ENCODE measurements around the gene ANKRD9.
A peak's percentile ranks its signal among the peaks of the same experiment; 100 is the strongest.
"Not testable (repeated sequence)": the region's sequence is repeated elsewhere in the genome, so short reads cannot be mapped to it uniquely, and the experiment has no call there.

The ANKRD9 gene

DNA sequence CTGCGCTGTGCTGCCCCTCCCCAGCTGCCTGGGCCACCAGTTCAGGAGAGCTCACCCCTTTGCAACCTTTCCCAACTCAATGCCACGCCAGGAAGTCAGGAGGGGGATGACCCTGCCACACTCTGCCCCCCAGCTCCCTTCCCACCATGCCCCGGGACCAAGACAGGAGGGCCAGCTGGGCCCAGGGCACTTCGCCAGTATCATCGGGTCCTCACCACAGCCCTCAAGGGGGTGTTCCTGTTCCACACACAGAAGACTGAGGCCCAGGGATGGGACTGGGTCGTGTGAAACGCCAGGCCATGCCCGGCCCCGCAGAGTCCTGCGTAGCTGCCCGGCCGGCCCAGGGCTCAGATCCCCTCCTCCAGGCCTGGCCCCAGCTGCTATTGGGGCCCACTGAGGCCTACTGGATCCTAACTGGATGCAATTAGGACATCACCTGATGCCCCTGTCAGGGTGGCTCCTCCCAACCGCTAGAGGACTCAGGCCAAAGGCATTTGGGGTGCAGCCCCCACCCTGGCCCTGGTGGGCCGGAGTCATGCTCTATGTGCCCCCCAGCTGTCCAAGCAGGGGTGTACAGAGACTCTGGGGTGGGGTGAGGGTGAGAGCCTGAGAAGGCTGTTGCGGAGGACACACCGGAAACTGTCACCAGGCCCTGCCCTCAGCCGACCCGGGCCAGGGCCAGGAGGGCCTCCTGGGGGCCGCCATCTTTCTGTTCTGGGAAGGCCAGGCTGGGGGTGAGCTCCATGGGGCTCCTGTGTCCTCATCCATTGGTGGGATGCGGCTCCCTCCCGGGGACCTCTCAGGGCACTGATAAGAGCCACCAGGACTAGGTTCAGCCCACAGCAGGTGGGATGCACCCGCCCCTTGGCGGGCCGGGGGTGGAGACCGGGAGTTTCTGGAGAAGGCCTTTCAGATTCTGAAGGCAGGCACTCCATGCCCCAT, 29.3 kb upstream of the ANKRD9 start:
- DNase-seq = no peak

DNA sequence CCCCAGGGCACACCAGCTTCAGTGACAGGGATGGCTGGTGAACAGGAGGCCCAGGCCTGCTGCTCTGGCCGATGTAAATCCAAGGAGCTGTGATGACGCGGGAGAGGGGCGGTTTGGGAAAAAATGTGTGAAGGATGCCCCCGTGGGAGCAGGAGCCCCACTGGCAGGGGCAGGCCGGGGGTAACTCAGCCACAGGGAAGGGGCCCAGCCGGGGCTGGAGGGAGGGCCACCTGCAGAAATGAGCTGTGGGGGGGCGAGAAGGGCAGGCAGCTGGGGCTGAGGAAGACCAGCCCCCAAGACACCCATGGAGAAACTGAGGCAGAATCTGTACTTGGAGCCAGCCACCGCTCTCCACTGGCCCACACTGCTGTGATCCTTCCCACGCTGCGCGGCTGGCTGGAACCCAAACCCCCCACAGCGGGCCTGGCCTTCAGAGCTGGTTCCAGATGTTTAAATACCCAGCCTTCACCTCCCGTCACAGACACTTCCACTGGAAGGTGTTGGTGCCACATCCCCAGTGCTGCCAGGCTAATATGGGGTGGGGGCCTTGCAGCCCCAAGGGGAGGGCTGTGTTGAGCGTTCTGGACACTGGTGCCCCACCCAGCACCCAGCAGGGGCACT, 28.5 kb upstream of the ANKRD9 start:
- no peak for DNase-seq

DNA sequence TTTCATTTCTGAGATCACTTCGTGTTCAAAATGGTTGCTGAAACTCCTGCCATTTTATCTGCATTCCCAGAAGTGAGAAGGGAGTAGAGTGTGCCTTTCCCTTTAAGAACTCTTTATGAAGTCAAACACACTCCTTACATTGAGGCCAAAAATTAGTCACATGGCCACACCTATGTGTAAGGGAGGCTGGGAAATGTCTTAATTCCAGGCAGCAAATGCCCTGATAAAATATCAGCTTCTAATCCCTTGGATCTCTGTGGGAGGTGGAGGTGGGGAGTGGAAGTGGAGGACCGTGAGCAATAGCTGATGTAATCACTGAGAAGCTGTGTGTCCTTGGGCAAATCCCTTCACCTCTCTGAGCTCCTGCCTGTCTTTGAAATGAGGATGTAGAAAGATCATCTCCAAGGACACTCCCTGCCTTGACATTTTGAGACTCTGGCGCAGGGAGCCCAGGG, 22.7 kb upstream of the ANKRD9 start:
- no peak for DNase-seq

DNA sequence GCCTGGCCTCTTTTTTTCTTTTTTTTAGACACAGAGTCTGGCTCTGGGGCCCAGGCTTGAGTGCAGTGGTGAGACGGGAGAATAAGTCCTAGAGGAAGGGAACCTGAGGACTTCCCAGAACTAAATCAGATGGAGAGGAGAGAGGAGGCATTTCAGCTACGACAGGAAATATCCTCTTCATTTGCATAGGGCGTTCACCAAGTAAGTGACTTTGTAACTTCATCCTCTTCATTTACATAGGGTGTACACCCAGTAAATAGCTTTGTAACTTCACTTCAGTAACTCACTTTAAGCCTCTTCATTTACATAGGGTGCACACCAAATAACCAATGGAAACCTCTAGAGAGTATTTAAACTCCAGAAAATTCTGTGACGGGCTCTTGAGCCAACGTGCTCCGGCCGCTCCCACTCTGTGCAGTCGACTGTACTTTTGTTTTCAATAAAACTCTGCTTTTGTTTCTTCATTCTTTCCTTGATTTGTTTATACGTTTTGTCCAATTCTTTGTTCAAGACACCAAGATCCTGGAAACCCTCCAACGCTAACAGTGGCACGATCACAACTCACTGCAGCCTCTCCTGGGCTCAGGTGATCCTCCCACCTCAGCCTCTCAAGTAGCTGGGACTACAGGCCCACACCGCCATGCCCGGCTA, 21.4 kb upstream of the ANKRD9 start:
- no peak for DNase-seq

DNA sequence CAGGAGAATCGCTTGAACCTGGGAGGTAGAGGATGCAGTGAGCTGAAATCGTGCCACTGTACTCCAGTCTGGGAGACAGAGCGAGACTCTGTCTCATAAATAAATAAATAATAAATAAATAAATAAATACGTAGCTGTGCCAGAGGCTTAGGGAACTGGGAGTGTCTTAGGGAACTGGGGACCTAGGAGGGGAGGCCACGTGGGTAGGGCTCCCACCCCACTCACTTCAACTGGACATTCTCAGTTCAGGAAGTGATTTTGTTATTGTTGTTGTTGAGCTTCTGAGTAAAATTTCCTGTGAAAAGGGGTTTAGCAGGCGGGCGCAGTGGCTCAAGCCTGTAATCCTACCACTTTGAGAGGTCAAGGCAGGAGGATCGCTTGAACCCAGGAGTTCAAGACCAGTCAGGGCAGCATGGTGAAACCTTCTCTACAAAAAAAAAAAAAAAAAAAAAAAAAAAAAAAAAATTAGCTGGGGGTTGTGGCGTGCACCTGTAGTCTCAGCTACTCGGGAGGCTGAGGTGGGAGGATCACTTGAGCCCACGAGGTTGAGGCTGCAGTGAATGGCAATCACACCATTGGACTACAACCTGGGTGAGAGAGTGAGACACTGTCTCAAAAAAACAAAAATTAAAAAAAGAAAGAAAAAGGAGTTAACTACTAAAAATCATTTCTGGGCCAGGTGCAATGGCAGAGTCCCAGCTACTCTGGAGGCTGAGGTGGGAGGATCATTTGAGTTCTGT, 19.0 kb upstream of the ANKRD9 start:
- no peak for DNase-seq

DNA sequence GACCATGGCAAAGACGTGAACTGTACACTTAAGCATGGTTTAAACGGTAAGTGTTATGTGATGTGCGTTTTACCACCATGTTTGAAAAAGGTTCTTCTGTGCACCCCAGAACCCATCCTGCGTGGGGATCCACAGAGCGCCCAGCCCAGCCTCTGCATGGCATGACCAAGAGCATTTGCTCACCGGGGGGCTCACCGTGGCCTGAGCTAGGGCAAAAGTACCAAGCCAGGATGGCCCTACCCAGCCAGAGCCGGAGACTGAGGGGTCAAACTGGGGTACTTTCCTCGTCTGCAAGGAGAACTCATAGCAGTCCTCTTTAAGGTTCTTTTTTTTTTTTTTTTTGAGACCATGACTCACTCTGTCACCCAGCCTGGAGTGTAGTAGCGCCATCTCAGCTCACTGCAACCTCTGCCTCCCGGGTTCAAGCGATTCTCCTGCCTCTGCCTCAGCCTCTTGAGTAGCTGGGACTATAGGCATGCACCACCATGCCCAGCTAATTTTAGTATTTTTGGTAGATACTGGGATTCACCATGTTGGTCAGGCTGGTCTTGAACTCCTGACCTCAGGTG, 16.4 kb upstream of the ANKRD9 start:
- DNase-seq = no peak

DNA sequence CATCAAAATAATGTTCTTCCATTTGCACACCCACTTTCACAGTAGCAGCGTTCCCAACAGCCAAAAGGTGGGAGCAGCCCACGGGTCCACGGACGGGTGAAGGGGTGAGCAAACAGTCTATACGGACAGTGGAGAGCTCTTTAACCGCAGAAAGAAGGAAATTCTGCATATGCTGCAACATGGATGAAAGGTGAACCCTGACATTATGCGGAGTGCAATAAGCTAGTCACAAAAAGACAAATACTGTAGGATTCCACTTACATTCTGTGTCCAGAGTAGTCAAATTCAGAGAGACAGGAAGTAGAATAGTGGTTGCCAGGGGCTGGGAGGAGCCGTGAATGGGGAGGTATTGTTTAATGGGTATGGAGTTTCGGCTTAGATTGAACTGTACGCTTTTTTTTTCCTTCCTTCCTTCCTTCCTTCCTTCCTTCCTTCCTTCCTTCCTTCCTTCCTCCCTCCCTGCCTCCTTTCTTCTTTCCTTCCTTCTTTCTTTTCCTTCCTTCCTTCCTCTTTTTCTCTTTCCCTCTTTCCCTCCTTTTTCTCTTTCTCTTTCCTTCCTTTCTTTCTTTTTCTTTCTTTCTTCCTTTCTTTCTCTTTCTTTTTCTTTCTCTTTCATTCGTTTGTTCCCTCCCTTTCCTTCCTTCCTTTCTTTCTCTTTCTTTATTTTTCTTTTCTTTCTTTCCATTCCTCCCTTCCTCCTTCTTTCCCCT, 15.8 kb upstream of the ANKRD9 start:
- peak in 1 of 2 experiments; percentile 17 for DNase-seq

DNA sequence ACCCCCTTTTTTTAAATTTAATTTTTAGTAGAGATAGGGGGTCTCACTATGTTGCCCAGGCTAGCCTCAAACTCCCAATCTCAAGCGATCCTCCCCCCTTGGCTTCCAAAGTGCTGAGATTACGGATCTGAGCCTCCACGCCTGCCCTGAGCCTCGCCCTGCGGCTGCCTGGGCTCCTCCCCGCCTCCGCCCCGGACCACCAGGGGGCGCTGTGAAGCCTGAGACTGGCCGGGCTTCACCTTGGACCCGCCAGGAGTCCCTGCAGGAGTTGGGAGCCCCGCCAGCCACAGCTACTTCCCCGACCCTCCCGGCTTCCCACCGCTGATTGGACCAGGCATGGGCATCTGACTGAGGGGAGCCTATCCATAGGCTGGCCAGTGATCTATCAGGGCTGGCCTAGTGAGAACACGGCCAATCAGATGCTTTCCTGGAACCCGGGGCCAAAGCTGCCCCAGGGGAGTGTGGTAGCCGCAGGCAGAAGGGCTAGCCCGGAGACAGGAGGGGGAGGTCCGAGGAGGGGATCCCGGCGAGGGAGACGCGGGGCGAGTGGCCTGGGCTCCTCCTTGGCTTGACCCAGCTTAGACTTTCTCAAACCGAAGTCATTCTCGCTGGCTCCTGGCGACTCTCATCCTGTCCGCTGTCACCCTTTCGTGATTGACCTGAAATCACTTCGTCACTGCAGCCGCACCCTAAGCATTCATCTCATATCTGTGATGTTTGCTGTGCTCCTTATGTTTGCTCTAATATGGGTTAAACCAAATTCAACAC, 15.1 kb upstream of the ANKRD9 start:
- peak; percentile 85 to 98 for DNase-seq

DNA sequence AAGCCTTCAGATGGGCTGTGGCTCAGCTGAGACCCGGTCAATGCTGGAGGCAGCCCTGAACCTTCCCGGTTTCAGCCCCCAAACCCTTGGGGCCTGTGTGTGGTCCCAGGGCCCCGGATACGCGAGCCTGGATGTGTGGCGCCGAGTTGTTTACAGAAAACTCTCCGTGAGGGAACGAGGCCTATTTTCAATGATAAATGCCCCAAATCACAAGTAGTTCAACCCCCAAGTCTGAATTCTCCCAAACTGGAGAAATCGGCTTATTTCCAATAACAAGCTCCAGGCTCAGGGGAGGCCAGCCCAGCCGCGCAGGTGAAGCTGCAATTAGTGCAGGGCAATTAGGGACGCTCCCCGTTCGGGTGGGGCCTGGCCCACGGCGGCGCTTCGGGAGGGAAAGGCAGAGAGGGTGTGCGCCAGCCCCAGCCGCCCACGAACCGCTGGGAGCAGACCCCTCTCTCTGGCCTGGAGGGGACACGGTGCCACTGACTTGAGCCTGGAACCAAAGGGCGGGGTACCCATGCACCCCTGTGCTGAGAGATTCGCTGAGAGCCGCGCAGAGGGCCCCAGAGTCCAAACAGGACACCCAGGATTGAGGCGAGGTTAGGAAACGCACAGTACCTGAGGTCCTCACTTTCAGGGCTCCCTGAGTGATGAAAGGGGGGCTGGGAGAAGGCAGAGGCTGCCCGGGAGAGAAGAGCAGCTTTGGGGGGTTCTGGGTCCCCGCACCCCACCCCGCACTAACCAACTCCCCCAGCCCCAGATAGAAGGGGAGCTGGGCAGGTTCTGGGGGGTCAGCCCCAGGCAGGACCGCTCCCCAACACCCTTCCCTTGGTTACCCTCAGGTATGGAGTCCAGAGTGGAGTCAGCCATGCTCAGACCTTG, 14.2 kb upstream of the ANKRD9 start:
- no peak for DNase-seq

DNA sequence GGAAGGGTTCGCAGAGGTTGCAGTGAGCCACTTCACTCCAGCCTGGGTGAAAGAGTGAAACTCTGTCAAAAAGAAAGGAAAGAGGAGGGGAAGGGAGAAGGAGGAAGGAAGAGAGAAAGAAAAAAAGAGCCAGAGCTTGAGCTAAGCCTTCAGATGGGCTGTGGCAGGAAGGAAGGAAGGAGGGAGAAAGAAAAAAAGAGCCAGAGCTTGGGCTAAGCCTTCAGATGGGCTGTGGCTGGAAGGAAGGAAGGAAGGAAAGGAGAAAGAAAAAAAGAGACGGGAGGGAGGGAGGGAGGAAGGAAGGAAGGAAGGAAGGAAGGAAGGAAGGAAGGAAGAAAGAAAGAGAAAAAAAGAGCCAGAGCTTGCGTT, 13.6 kb upstream of the ANKRD9 start:
- DNase-seq = no peak

DNA sequence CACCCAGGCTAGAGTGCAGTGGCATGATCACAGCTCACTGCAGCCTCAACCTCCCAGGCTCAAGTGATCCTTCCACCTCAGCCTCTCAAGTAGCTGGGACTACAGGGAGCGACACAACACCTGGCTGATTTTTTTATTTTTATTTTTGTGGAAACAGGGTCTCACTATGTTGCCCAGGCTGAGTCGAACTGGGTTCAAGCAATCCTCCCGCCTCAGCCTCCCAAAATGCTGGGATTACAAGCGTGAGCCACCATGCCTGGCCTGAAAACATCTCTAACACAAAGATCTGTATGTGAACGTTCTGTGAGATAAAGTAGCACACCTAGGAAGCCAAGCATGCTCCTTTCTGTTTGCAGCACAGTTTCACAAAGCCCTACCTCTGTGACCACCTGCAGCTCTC, 10.1 kb upstream of the ANKRD9 start:
- DNase-seq = not testable (repeated sequence)

DNA sequence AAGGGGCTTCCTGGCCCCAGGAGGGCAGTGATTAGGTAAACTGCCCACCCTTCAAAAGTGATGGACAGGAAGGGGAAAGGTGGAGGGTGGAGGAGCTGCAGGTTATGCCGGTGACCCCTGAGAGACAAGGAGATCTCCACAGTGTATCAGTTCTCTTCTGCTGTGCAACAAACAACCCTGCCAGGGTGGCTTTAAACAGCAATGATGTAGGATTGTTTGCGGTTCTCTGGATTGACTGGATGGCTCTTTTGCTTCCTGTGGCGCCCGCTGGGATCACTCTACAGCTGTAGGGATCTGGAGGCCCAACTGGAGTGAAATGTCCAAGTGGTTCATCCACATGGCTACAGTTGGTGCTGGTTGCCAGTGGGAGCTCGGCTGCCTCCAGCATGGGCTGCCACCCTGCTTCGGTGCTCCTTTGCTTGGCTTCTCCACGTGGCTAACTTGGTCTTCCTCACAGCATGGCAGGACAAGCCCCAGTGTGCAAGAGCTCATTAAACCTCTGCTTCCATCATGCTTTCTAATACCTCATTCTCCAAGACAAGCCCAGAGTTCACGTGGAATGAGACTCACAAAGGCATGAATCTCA, 8.6 kb upstream of the ANKRD9 start:
- DNase-seq = no peak

DNA sequence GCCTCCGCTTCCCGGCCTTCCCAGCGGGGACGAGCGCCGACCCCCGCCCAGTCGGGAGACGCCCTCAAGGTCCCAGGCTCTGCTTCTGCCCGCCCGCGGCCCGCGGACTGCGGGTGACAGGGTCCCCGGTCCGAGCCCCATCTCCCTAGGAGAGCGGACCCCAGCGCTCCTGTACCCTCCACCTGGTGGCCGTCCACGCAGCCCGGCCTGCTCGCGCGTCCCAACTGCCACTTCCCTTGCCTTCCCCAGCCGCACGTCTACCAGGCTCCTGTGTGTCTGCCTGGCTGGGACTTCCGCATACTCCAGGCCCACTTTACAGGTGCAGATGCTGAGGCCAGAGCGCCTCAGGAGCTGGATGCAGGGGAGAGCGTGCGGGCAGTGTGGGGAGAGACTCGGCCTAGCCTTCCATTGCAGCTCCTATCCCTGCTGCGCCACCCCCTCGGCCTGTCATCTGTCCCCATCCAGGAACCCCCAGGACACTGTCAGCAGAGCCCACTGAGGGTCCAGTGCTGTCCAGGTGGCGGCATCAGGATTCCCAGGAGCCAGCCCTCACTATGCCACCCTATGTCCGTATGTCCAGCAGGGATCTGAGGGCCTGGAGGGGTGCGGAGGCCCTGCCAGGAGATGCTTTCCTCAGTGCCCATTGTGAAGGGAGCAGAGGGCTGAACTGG, 8.0 kb upstream of the ANKRD9 start:
- no peak for DNase-seq

DNA sequence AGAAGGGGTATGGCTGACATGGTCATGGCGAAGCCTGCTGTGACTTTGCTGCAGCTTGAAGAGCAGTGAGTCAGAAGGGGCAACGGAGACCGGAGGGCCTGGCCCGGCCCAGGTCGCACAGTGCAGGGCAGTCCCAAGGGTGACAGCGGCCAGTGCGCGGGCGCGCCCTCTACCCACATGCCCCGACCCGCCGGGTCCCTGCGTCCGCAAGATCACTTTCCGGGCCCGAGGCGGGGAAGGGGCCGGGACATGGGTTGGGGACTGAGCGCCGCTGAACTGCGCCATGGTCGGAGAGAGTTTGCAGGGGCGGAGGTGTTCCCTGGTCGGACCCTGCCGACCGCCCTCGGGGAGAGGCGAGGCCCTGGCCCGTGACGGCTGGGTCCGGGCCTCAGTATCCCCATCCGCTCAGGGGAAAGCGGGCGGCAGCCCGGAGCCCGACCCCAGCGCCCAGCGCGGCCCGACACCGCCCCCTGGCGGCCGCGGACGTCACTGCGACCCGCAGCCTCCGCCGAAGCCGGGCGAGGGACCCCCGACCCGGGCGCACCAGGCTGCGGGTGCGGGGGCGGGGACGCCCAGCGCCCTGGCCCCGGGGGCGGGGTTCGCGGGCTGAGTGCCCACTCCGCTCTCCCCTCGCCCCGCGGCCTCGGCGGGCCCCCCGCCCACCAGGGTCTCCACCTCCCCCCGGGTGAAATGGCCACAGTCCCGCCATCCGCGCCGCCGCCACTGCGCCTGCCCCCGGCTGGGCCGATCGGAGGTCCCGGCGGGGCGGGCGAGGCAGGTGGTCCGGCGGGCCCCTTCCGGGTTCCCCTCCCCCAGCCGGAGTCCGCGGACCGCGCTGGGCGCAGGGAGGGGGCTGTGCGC, 7.2 kb upstream of the ANKRD9 start:
- DNase-seq = no peak

DNA sequence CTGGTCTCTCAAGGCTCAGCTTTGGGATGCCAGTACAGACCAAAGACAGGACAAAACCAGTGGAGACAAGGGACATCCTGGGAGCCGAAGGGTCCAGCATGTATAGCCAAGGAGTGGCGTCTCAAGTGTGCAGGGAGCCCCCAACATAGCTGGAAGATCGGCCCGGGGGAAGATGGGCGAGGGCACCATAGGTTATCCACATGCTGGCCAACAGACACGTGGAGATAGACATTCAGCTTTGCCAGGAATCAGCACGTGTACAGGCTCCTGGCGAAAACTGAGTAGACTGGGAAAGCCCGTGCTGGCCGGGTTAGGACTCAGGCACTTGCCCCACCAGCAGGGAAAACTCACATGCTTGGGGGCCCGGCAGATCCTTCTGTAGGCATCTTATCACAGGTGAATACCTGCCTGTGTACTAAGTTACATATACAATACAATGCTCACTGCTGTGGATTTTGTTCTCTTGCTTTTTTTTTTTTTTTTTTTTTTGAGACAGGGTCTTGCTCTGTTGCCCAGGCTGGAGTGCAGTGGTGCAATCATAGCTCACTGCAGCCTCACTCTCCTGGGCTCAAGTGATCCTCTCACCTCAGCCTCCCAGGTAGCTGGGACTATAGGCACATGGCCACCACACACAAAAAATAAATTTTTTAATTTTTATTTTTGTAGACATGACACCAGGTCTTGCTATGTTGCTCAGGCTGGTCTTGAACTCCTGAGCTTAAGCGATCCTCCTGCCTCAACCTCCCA, 5.6 kb upstream of the ANKRD9 start:
- DNase-seq = no peak

DNA sequence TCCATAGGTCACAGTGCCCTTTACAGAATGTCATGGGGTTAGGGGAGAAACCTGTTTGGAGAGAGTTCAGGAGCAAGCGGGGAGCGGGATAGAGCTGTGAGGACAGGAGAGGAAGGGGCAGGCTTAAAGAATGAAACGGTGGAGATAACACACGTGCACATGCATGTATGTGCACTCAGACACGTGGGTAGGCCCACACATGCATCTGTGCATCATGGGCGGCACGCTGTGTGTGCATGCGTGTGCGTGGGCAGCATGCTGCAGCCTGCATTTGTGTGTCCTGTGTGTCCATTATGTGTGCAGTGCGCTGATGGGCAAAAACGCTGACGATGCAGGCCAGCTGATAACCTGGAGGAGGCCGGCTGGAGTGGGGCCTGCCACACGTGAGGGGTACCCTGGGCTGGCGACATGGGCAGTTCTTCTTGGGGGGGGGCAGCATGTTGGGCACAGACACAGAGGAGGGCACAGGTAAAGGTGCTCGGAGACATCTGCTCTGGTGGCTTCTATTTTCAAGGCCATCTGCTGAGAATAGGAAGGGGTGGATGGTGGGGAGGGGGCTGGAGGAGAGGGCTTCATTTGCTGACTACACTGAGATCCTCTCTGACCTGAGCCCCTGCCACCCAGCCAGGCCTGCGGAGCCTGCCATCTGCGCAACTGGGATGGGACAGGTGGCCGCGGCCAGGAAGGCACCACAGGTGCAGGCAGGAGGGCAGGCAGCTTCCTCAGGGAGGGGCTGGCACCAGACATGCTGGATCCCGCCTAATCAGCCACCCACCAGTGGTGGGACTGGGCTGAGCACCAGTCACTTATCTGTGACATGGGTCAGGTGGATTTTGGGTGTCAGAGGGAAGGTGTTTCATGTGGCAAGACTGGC, 4.6 kb upstream of the ANKRD9 start:
- no peak for DNase-seq

Data from cerebellar nuclear complex (tissue), 1 donor.